GM10847 (cell line): ENCODE data around the gene LRP1B.

Source experiments
- POLR2A ChIP-seq: IDR thresholded peaks from 2 replicates; pipeline ENCODE4 v1.6.1; 2011; ENCODE audit not compliant: insufficient read length; ENCODE audit errors: extremely low read depth

The LRP1B gene

DNA sequence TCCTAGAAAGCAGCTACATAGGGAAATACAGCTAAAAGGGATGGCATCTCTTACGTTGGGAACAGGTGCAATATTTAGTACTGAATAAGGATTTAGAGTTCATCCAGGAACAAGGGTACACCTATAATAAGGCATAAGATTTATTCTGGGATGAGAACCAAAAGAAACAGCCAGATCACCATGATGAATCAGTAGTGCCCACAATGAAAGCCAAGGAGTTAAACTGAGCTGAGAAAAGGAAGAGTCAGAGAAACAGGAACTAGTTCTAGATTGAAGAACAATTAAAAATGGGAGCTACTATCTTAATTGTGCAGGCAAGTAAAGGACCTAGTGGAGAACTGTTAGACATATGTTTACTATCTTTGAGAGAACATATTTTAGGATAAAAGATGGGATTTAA lies 692.3 kb downstream of the LRP1B start:
- TF ChIP-seq POLR2A, result no peak

DNA sequence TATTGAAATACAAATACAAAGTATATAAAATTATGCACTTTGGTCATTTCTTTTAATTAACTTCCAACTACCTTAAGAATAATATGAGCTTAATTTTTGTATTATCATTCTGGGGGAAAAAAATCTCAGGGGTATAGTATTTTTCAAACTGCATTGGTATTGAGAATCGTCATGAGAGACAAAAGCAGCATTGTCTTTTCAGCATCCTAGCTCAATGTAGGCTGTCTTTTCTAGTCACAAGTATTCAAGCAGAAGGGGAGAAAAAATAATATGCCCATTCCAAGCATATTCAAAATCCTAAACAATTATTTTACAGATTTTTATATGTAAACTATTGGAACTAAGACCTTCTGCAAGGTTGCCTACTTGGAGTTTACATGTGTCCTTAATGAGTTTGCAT lies 693.3 kb downstream of the LRP1B start:
- TF ChIP-seq POLR2A, result no peak

- TF ChIP-seq POLR2A, result no peak
Observed at GRCh38 chr2:141423124-141423523, 707.7 kb downstream of the LRP1B start.

GRCh38 chr2:141417246-141417797 lies 713.5 kb downstream of the LRP1B start:
- no peak for TF ChIP-seq POLR2A

GRCh38 chr2:141411419-141411818 lies 719.4 kb downstream of the LRP1B start:
- TF ChIP-seq POLR2A, result no peak

DNA sequence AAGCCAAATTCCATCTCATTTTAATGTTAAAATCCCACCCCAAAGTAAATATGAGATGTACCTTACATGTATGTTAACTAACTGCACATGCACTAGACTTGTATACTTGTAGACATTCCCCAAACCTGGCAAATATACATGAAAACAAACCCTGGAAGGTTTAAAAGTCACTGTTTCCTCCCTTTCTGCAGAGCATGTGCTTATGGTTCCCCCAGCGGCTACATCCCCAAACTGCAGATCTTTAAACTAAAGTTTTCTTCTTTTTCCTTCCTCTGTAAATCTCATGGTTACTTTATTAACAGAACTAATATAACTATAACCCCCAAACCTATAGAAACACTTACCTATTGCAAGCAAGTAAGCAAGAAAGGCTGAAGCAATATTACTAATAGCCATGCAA lies 731.5 kb downstream of the LRP1B start:
- TF ChIP-seq POLR2A, result no peak

DNA sequence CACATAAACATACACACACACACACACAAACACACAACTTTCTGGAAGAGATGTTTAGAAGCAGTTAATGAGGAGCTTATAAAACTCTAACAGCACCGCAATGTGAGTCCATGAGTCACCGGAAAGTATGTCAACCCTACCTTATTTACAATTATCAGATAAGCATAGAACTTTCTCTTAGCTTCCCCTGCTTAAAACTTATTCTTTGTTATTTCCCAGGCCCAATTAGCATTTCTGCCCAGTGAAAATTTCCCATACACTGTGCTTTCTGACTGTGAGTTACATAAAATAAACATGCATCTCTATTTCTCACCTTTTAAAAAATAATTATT lies 737.6 kb downstream of the LRP1B start:
- TF ChIP-seq POLR2A, result no peak

- no peak for TF ChIP-seq POLR2A
Observed at GRCh38 chr2:141392517-141393213, 738.2 kb downstream of the LRP1B start.

- no peak for TF ChIP-seq POLR2A
Observed at GRCh38 chr2:141386168-141386567, 744.6 kb downstream of the LRP1B start.

- TF ChIP-seq POLR2A, result no peak
Observed at GRCh38 chr2:141384676-141385075, 746.1 kb downstream of the LRP1B start.

DNA sequence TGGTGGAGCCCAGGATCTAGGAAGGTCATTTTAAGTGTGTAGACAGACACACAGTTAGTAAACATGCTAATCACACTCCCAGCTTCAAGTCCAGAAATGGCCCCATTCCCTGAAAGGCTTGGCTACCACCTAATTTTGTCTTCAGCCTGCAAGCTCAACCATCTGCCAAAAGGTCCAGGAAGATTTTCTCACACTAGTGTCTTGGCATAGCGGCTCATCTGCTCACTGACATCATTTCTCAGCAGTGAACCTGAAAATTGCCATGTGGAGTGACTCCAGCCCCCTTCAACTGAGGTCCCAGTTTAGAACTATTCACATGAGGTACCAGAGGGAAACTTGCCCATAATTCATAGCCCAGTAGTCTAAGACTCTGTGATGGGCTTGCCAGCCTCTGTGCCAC lies 748.9 kb downstream of the LRP1B start:
- TF ChIP-seq POLR2A, result no peak

DNA sequence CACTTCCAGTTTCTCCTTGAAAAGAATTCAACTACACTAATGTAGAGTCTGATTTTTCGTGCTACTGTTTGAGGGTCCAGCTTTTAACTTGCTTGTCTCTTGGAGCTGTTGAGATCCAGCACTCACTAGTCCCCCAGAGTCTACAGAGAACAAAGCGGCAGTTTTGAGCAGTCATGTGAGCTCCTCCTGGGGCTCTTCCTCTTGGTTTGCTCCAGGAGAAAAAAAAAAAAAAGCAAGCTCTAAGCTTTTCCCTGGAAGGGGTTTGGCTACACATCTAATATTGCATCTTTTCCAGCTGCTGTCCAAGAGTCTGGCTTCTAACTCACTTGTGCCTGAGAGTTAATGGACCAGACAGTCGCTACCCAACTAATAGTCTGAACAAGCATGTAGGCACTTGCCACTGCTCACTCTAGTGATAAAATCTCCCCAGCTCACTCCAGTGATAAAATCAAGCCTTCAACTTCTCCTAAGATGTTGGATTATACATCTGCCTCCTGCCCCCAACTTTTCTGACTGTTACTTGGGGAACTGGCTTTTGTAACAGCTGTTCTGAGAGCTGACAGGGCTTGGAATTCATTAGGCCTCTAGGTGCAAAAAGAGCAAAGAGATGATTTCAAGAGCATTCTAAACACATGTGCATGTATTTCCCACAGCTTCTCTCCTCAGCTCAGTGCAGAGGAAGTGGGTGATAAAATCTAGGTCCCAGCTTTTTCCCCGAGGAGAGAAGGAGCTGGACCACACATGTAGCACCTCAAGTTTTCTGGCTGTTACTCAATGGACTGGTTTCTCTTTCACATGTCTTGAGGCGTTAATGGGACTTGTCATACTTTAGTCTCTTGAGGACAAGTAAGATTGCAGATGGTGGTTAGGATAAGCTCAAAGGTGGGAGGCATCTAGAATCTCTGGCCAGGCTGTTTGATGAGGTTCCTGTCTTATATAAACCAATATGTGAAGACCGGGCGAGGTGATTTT lies 750.5 kb downstream of the LRP1B start:
- TF ChIP-seq POLR2A, result no peak

- no peak for TF ChIP-seq POLR2A
Observed at GRCh38 chr2:141364821-141365220, 766.0 kb downstream of the LRP1B start.

- no peak for TF ChIP-seq POLR2A
Observed at GRCh38 chr2:141362311-141362710, 768.5 kb downstream of the LRP1B start.

- TF ChIP-seq POLR2A, result no peak
Observed at GRCh38 chr2:141348481-141348880, 782.3 kb downstream of the LRP1B start.

DNA sequence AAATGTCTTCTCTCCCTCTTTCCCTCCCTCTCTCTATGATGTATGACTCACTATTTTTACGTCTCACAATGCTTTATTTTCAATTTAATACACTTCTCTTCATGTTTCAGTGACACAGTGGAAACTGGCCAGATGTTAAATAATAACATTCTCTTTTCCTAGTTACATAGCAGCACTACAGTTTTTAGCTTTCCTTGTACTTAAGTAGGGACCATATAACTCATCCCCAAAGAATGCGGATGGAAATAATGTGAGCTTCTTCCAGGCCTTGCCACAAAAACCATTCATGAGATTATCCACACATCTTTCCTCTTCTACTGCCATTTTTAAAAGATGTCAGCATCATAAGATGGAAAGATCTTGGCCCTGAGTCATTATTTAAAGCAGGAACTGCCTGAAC lies 789.4 kb downstream of the LRP1B start:
- no peak for TF ChIP-seq POLR2A
